GM10266 (cell line): ENCODE results near the gene USH2A.

ENCODE experiments used
- DNase-seq: peaks from one replicate; pipeline ENCODE4 v3.0.0; 2012; ENCODE audit errors: extremely low spot score
- CTCF ChIP-seq: IDR thresholded peaks from 2 replicates; pipeline ENCODE4 v1.5.1; 2012; ENCODE audit warnings: mild to moderate bottlenecking, low read depth; ENCODE audit not compliant: control insufficient read depth, insufficient read depth; ENCODE audit errors: missing control alignments

The USH2A gene

DNA sequence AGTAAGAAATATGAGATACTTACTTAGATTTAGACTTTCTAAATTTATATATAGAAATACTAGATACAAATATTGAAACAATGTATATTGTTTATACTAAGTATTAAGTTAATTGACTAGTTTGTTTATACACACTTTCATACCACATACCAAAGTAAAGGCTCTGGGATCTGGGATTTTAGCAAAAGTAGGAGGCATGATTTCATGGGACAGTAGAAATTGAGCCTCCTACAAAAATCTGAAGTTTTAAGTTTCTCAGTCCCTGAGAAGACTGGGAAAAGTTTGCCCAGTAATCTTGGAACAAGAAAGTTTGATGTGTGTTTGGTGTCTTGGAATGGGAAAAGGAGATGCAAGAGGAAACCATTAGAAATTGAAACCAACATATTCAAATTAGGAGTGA, 825.3 kb downstream of the USH2A start:
- DNase-seq = no peak
- no peak for TF ChIP-seq CTCF

- no peak for DNase-seq
- no peak for TF ChIP-seq CTCF
These were observed 828.0 kb downstream of the USH2A start for GRCh38 chr1:215595231-215595630.

- TF ChIP-seq CTCF = no peak
These were observed 828.6 kb downstream of the USH2A start for GRCh38 chr1:215594640-215595039.

DNA sequence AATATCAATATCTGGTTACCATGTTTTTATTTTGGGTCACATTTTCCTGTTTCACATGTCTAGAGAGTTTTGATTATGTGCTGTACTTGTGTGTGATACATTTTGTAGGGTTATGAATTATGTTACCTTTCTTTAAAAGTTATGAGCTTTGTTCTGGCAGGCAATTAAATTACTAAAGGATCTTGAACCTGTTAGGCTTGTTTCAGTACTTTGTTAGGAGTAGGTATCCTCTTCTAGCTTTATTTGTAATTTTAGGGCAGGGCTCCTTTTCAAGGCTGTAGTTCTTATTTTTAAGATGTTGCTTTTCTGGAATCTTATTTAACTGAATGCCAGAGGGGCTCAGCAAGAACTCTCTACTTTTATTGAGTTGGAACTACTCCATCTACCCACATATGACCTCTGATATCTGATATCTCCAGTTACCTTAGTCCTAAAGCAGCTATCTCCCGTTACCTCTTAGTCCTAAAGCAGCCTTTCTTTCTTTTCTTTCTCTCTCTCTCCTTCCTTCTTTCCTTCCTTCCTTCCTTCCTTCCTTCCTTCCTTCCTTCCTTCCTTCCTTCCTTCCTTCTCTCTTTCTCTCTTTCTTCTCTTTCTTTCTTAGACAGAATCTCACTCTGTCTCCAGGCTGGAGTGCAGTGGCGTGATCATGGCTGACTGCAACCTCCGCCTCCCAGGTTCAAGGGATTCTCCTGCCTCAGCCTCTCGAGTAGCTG, 832.3 kb downstream of the USH2A start:
- no peak for DNase-seq
- TF ChIP-seq CTCF = no peak

More at GRCh38 chr1:215594640-215595039, 828.6 kb downstream of the USH2A start:
- DNase-seq = no peak

GRCh38 chr1:215589650-215590435, 833.4 kb downstream of the USH2A start:
- DNase-seq = no peak
- no peak for TF ChIP-seq CTCF

DNA sequence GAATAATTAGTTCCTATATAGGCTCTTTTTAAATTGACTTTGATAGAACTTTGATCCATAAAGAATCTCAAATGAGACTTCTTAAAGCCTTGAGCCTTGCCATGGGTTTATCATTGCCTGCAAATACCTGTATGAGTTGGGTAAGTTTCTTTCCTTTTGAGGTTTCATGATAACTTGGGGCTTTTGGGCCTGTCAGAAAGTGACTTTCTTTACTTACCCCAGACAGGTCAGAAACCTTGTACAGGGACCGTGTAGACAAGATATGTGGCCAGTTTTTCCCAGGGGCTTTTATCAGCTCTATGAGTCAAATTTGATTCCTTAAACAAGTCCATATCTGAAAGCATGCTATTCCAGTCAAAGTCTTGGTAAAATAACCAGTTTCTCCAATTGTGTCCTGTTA, 838.9 kb downstream of the USH2A start:
- DNase-seq = no peak
- no peak for TF ChIP-seq CTCF

DNA sequence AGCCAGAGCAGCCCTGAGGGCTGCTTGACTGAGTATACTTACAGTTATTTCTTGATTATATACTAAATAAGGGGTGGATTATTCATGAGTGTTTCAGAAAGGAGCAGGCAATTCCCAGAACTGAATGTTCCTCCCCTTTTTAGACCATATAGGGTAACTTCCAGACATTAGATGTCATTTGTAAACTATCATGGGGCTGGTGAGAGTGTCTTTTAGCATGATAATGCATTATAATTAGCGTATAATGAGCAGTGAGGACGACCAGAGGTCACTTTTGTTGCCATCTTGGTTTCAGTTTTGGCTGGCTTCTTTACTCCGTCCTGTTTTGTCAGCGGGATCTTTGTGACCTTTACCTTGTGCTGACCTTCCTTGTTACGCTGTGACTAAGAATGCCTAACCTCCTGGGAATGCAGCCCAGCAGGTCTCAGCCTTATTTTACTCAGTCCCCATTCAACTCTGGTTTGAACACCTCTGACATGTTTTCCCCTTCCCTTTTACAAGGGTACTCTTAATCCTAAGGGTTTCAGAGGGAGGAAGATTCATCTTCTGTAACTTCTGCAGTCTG, 840.0 kb downstream of the USH2A start:
- no peak for TF ChIP-seq CTCF
- no peak for DNase-seq
